ENCODE data around the gene TTYH2.

The TTYH2 gene

GRCh38 chr17:74196541-74197317 is 16.6 kb upstream of the TTYH2 start:
- DNase-seq (ENCODE audit: low read depth), result no peak

GRCh38 chr17:74197801-74198200 is 15.6 kb upstream of the TTYH2 start:
- no peak for DNase-seq (ENCODE audit: low read depth)

GRCh38 chr17:74198694-74199093 is 14.7 kb upstream of the TTYH2 start:
- no peak for DNase-seq (ENCODE audit: low read depth)

GRCh38 chr17:74199306-74200092 is 13.9 kb upstream of the TTYH2 start:
- DNase-seq (ENCODE audit: low read depth), result peak; percentile 27

GRCh38 chr17:74200112-74200511 is 13.3 kb upstream of the TTYH2 start:
- no peak for DNase-seq (ENCODE audit: low read depth)

- DNase-seq (ENCODE audit: low read depth), result peak; percentile 68
Measured at GRCh38 chr17:74201250-74201649, 12.1 kb upstream of the TTYH2 start.

GRCh38 chr17:74201948-74202347 is 11.4 kb upstream of the TTYH2 start:
- no peak for DNase-seq (ENCODE audit: low read depth)

GRCh38 chr17:74202938-74203337 is 10.4 kb upstream of the TTYH2 start:
- DNase-seq (ENCODE audit: low read depth), result no peak

- peak; percentile 95 for DNase-seq (ENCODE audit: low read depth)
Measured at GRCh38 chr17:74203439-74204240, 9.7 kb upstream of the TTYH2 start, which contains the start of gene RPL38. Gene RPL38, plus strand, starts transcription at chr17:74203678. Its CDS starts 278 bp downstream, at chr17:74203956.

GRCh38 chr17:74204474-74204873 is 8.9 kb upstream of the TTYH2 start:
- DNase-seq (ENCODE audit: low read depth), result no peak

- no peak for DNase-seq (ENCODE audit: low read depth)
Measured at GRCh38 chr17:74205274-74205673, 8.1 kb upstream of the TTYH2 start.

- no peak for DNase-seq (ENCODE audit: low read depth)
Measured at GRCh38 chr17:74206332-74206818, 7.0 kb upstream of the TTYH2 start.

GRCh38 chr17:74210191-74211140 is 2.9 kb upstream of the TTYH2 start:
- peak; percentile 54 for DNase-seq (ENCODE audit: low read depth)

GRCh38 chr17:74211141-74211911 is 2.0 kb upstream of the TTYH2 start:
- no peak for DNase-seq (ENCODE audit: low read depth)

GRCh38 chr17:74211912-74212208 is 1.5 kb upstream of the TTYH2 start:
- DNase-seq (ENCODE audit: low read depth), result peak; percentile 8

- peak; percentile 14 for DNase-seq (ENCODE audit: low read depth)
Measured at GRCh38 chr17:74212209-74212912, 1.0 kb upstream of the TTYH2 start.

GRCh38 chr17:74213861-74214391 is 555 bp downstream of the TTYH2 start:
- no peak for DNase-seq (ENCODE audit: low read depth)

- DNase-seq (ENCODE audit: low read depth), result peak; percentile 11
Measured at GRCh38 chr17:74214484-74215341, 1.3 kb downstream of the TTYH2 start.

- no peak for DNase-seq (ENCODE audit: low read depth)
Measured at GRCh38 chr17:74215342-74215727, 2.0 kb downstream of the TTYH2 start.
